Retinal pigment epithelial cell (primary cell): ENCODE results near the gene OBP2A.

ENCODE experiments used
- DNase-seq: peaks from one replicate; pipeline ENCODE4 v3.0.0-alpha.2; 2010; ENCODE audit warnings: low read depth
- H3K4me3 ChIP-seq: 2 replicates; pipeline ENCODE4 v1.5.1; 2011; ENCODE audit warnings: mild to moderate bottlenecking, low read length, control low read depth, moderate library complexity
- CTCF ChIP-seq: conservative IDR thresholded peaks from 2 replicates; pipeline ENCODE4 v1.5.1; 2011; ENCODE audit warnings: low read depth, low read length, control low read depth, inconsistent platforms

Gene OBP2A

DNA sequence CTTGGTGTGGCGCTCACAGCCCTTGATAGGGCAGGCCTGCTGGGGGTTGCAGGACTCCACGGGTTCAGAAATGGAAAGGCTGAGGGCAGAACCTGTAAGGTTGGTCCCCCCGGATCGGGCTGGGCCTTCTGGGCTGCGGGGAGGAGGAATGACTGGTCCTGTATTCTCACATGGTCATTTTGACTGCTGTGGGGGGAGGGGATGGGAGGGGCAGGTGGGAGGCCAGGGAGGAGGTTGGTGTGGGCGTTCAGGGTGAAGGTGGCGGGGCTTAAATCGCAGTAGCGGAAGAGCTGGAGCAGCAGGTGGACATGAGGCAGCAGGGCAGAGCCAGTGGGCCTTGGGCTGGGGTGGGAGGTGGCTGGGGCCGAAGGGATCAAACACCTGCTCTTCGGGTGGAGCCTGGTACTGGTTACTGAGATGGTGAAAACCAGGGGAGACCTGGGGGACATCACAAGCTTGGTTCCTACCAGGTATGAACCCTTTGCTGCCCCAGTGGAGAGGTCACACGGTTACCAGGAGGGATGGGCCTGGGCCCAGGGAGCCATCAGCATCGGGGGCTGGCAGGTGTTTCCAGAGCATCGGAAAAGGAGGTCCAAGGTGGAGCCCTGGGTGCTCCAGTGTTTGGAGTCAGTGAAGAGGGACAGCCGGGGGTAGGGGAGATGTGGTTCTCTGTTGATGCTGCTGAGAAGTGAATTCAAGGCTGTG, 43.6 kb upstream of the OBP2A start:
- TF ChIP-seq CTCF: no peak
- H3K4me3 ChIP-seq: no peak overlapping the region
- DNase-seq: no peak

- no peak overlapping the region for H3K4me3 ChIP-seq
- TF ChIP-seq CTCF: no peak
- no peak for DNase-seq
These were observed 43.0 kb upstream of the OBP2A start for GRCh38 chr9:135502873-135503321.

GRCh38 chr9:135503371-135504261, 42.3 kb upstream of the OBP2A start:
- no peak overlapping the region for H3K4me3 ChIP-seq
- TF ChIP-seq CTCF: no peak
- no peak for DNase-seq

DNA sequence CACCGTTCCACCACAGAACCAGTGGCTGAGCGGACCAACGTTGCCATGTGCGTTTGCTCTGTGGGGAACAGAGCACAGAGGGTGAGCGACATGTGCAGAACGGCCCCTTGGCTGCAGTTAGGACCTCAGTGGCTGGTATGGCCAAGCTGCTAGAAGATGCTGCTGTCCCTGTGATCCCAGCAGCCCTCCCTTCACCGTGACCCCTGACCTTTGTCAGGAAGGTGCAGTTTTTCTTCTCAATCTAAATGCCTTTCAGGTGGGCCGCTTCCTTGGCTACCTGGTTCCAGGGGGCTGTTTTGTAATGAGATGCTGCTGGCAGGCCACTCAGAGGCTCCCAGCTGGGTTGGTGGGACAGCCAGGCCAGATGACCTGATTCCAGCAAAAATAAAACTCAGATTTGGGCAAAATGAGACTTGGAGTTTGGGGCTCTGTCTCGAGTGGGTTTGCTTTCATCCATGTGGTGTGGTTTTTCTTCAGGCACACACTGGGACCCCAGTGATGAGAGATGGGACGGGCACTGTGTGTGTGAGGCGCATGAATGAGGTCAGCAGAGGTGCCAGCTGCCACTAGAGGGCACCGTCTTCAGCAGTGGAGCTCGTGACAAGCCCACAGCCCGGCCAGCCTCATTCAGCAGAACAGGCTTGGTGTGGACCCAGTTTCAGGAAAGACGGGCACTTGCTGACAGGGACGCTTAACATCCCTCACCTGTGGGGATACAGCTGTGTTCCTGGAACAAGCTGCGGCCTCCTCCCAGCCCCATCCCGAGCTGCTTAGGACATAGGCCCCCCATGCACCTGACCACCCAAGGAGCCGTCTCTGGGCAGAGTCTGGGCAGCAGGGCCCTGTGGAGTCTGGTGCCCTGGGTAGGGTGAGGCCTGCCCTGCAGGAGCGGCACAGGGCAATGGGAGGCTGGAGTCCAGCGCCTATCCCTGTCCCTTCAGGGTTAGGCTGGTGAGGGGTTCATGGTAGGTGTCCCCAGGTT, 41.4 kb upstream of the OBP2A start:
- H3K4me3 ChIP-seq: no peak overlapping the region
- no peak for DNase-seq
- peak; percentile 85 for TF ChIP-seq CTCF

- no peak for TF ChIP-seq CTCF
- no peak overlapping the region for H3K4me3 ChIP-seq
- DNase-seq: no peak
These were observed 40.3 kb upstream of the OBP2A start for GRCh38 chr9:135505406-135506187.
